HUES6 (cell line): ENCODE results near the gene TMEM200A.

Experiments
- H3K27ac ChIP-seq: 2 replicates; pipeline ENCODE4 v1.7.0; 2013; ENCODE audit warnings: low read depth, mild to moderate bottlenecking, low read length, inconsistent platforms
- H3K27me3 ChIP-seq: 2 replicates; pipeline ENCODE4 v1.6.1; 2013; ENCODE audit warnings: low read length; ENCODE audit not compliant: control insufficient read depth, insufficient read depth
- H3K36me3 ChIP-seq: 2 replicates; pipeline ENCODE4 v1.6.1; 2013; ENCODE audit warnings: low read length; ENCODE audit not compliant: control insufficient read depth, insufficient read depth
- H3K4me1 ChIP-seq: 2 replicates; pipeline ENCODE4 v1.6.1; 2013; ENCODE audit warnings: low read length; ENCODE audit not compliant: control insufficient read depth, insufficient read depth
- H3K4me3 ChIP-seq: 2 replicates; pipeline ENCODE4 v1.5.1; 2013; ENCODE audit warnings: low read depth, low read length
- H3K9ac ChIP-seq: one replicate; pipeline ENCODE4 v1.6.1; 2013; ENCODE audit warnings: mild to moderate bottlenecking, low read length
- H3K9me3 ChIP-seq: 2 replicates; pipeline ENCODE4 v1.6.1; 2013; ENCODE audit warnings: low read depth, low read length; ENCODE audit not compliant: control insufficient read depth, insufficient read depth

TMEM200A gene

GRCh38 chr6:130396722-130397121 lies 30.9 kb downstream of the TMEM200A start:
- Histone ChIP-seq H3K27ac (no peak overlapping the region), H3K4me3 (no peak overlapping the region), H3K9me3 (no peaks in the 10 kb centered on the region), H3K27me3 (no peaks in the 10 kb centered on the region), H3K36me3 (no peaks in the 10 kb centered on the region), H3K4me1 (no peaks in the 10 kb centered on the region), H3K9ac (no peak overlapping the region)

- H3K4me3 ChIP-seq: no peak overlapping the region
- no peaks in the 10 kb centered on the region for H3K36me3 ChIP-seq
- H3K27me3 ChIP-seq: no peaks in the 10 kb centered on the region
- H3K4me1 ChIP-seq: peaks cover 15% of the 10 kb centered on the region
- H3K27ac ChIP-seq: no peak overlapping the region
- no peak overlapping the region for H3K9ac ChIP-seq
- no peaks in the 10 kb centered on the region for H3K9me3 ChIP-seq
Observed at GRCh38 chr6:130405549-130405948, 39.7 kb downstream of the TMEM200A start.

- peaks cover 15% of the 10 kb centered on the region for H3K4me1 ChIP-seq
- H3K27ac ChIP-seq: no peak overlapping the region; the same call in 1 of the 2 replicates
- H3K9ac ChIP-seq: no peak overlapping the region
- H3K4me3 ChIP-seq: no peak overlapping the region
- no peaks in the 10 kb centered on the region for H3K9me3 ChIP-seq
- H3K27me3 ChIP-seq: no peaks in the 10 kb centered on the region
- no peaks in the 10 kb centered on the region for H3K36me3 ChIP-seq
Observed at GRCh38 chr6:130407032-130407431, 41.2 kb downstream of the TMEM200A start.

DNA sequence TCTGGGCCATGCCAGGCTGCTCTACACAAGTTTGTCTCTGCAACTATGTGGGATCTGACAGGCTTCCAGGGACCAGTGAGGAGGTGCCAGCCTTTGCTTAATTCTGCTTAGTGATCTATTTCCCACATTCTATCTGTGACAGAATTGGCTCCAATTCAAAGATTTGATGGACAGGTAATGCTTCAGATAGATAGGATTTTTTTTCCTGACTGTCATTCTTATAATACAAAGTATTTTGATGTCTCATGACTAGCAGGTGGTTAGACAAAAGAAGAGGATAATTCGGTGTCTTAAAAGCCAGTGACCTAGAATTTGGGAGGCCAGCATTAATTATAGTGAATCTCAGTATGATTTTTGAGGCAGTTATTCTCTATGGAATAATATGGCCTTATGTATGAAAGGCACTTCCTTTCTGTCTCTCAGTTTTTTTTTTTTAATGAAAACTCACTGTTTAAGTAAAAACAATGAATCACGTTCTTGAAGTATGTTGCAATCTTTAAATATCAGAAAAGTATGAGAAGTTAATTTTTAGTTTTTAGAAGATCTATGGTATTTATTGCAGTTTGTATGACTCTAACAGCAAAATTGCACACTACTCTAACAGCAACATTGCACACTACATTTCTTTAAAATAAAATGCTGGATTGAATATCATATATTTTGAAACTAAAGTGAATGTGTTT lies 43.7 kb downstream of the TMEM200A start:
- no peaks in the 10 kb centered on the region for H3K36me3 ChIP-seq
- no peaks in the 10 kb centered on the region for H3K9me3 ChIP-seq
- no peak overlapping the region for H3K9ac ChIP-seq
- peaks cover 15% of the 10 kb centered on the region for H3K4me1 ChIP-seq
- no peaks in the 10 kb centered on the region for H3K27me3 ChIP-seq
- no peak overlapping the region for H3K4me3 ChIP-seq
- no peak overlapping the region for H3K27ac ChIP-seq

GRCh38 chr6:130411481-130411880 lies 45.7 kb downstream of the TMEM200A start:
- no peaks in the 10 kb centered on the region for H3K36me3 ChIP-seq
- H3K4me3 ChIP-seq: no peak overlapping the region
- H3K9me3 ChIP-seq: no peaks in the 10 kb centered on the region
- H3K27me3 ChIP-seq: no peaks in the 10 kb centered on the region
- H3K9ac ChIP-seq: no peak overlapping the region
- H3K4me1 ChIP-seq: peaks cover 10% of the 10 kb centered on the region
- no peak overlapping the region for H3K27ac ChIP-seq

- Histone ChIP-seq H3K9ac (no peak overlapping the region), H3K4me1 (no peaks in the 10 kb centered on the region), H3K36me3 (no peaks in the 10 kb centered on the region)
Observed at GRCh38 chr6:130412556-130413290, 46.9 kb downstream of the TMEM200A start.

DNA sequence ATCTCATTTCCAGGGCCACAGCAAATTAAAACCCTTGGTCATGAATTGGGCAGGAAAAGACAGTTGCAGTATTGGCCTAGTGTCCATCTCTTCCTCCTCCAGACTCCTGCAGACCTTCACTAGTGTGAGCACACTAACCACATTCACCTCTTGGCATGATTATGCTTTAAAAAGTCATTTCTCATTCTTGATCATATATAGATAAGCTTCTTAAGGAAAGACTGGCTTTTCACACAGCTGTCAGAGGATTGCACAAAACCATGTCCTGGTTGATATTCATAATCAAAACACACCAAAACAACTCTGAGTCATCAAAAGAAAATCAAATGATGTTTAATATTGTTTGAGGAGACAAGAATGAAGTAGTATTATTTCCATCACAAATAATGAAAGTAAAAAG lies 52.1 kb downstream of the TMEM200A start:
- no peak overlapping the region for H3K4me3 ChIP-seq
- no peak overlapping the region for H3K9ac ChIP-seq
- no peaks in the 10 kb centered on the region for H3K36me3 ChIP-seq
- no peaks in the 10 kb centered on the region for H3K9me3 ChIP-seq
- no peak overlapping the region for H3K27ac ChIP-seq
- H3K27me3 ChIP-seq: no peaks in the 10 kb centered on the region
- no peaks in the 10 kb centered on the region for H3K4me1 ChIP-seq

More at GRCh38 chr6:130412556-130413290, 46.9 kb downstream of the TMEM200A start:
- Histone ChIP-seq H3K27me3 (no peaks in the 10 kb centered on the region), H3K27ac (no peak overlapping the region), H3K4me3 (no peak overlapping the region), H3K9me3 (no peaks in the 10 kb centered on the region)

DNA sequence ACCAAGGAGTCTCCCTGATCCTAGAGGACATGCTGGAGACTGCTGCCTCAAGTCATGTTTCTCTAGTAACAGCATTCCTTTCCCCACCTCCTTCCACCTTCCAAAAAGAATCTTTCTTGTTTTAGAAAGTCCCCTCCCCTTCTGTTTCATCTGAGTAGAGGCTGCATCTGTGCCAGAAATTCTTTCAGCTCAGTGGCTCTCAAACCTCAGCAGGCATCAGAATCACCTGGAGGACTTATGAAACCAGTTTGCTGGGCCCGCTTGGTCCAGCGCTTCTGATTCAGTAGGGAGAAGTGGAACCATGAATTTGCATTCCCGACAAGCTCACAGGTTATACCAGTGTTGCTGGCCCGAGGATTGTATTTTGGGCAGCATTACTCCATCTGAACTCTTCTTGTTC lies 55.1 kb downstream of the TMEM200A start:
- no peaks in the 10 kb centered on the region for H3K27me3 ChIP-seq
- no peaks in the 10 kb centered on the region for H3K36me3 ChIP-seq
- no peak overlapping the region for H3K27ac ChIP-seq
- no peak overlapping the region for H3K9ac ChIP-seq
- H3K9me3 ChIP-seq: no peaks in the 10 kb centered on the region
- H3K4me3 ChIP-seq: no peak overlapping the region
- H3K4me1 ChIP-seq: peaks cover 9% of the 10 kb centered on the region

- H3K4me3 ChIP-seq: no peak overlapping the region
- H3K27me3 ChIP-seq: no peaks in the 10 kb centered on the region
- peaks cover 9% of the 10 kb centered on the region for H3K4me1 ChIP-seq
- no peaks in the 10 kb centered on the region for H3K36me3 ChIP-seq
- no peak overlapping the region for H3K27ac ChIP-seq
- no peak overlapping the region for H3K9ac ChIP-seq
- H3K9me3 ChIP-seq: no peaks in the 10 kb centered on the region
Observed at GRCh38 chr6:130421585-130421984, 55.8 kb downstream of the TMEM200A start.

- Histone ChIP-seq H3K4me3 (no peak overlapping the region), H3K4me1 (peaks cover 9% of the 10 kb centered on the region), H3K36me3 (no peaks in the 10 kb centered on the region), H3K27me3 (no peaks in the 10 kb centered on the region), H3K9me3 (no peaks in the 10 kb centered on the region), H3K9ac (no peak overlapping the region), H3K27ac (no peak overlapping the region)
Observed at GRCh38 chr6:130423044-130423443, 57.2 kb downstream of the TMEM200A start.

DNA sequence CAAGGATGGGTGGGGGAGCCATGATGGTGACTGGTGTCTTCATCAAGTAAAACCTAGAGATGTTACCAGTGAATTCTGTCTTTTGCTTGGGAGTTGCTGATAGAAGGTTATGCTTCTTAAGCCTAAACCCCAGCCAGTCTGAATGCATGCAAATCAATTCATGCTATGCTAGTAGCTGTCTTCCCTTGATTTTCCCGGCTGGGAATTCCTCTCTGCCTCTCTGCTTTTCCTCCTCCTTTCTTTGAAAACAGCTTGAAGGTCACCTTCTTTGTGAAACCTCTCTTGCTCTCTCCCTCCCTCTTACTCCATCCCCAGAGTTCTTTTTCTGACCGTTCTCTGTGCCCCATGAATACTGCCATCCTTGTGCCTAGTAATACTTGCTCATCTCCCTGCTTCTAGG lies 58.9 kb downstream of the TMEM200A start:
- Histone ChIP-seq H3K9me3 (no peaks in the 10 kb centered on the region), H3K4me3 (no peak overlapping the region), H3K36me3 (no peaks in the 10 kb centered on the region), H3K27ac (no peak overlapping the region), H3K4me1 (peaks cover 9% of the 10 kb centered on the region), H3K9ac (no peak overlapping the region), H3K27me3 (no peaks in the 10 kb centered on the region)
